ENCODE data around the gene GFOD1.

DNA sequence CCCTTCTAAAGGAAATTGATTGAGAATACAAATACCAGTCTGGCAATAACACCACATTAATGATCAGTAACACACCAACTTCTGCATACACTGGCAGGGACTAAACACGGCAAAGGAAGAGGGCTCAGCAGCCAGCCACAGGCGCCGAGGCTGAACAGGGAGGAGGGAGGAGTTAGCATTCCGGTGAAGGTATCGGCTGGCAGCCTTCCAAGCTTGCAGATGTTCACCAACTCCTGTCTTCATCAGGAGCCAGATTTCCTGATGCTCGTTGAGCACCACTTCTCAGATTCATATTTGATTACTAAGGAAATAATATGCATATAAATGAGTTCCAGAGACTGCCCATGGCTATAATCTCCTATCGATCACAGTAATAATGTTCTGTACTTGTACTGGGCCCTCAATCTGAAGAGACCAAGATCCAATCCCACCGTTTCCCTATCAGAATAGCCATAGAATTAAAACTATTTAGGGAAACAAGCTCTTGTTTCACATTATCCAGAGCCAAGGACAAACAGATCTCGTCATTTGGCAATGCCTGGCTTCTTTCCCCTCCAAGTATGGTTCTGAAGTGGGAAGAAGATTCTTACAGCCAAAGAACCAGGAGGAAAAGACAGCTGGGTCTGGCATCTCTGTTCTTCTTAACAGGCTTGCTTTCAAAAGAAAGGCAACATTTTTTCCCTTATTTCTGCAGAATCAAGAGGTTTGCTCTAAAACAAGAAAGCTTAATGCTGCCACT, 42.2 kb downstream of the GFOD1 start:
- TF ChIP-seq, protein P1, sequence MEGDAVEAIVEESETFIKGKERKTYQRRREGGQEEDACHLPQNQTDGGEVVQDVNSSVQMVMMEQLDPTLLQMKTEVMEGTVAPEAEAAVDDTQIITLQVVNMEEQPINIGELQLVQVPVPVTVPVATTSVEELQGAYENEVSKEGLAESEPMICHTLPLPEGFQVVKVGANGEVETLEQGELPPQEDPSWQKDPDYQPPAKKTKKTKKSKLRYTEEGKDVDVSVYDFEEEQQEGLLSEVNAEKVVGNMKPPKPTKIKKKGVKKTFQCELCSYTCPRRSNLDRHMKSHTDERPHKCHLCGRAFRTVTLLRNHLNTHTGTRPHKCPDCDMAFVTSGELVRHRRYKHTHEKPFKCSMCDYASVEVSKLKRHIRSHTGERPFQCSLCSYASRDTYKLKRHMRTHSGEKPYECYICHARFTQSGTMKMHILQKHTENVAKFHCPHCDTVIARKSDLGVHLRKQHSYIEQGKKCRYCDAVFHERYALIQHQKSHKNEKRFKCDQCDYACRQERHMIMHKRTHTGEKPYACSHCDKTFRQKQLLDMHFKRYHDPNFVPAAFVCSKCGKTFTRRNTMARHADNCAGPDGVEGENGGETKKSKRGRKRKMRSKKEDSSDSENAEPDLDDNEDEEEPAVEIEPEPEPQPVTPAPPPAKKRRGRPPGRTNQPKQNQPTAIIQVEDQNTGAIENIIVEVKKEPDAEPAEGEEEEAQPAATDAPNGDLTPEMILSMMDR (conservative IDR thresholded peaks at IDR 0.05 in 1 of 2, IDR thresholded peaks at IDR 0.05 in 1 of 2; ENCODE audit: low read depth in 1 of 2, low read length in 2 of 2): no peak
- TF ChIP-seq EZH2 (IDR thresholded peaks at IDR 0.05; ENCODE audit: low read length, missing control alignments): no peak

All from fibroblast of lung (primary cell).